ENCODE data around the gene NUP210L. TPM values are rescaled to one million over a fixed set of nuclear protein-coding genes. Genes with fewer than 3 reads are reported as not detected.

NUP210L gene
- total and polyA plus RNA-seq, 2 of the 13 experiments (the other 11 are each of a cell fraction or from before 2014, with no cell fraction given), result not detected

DNA sequence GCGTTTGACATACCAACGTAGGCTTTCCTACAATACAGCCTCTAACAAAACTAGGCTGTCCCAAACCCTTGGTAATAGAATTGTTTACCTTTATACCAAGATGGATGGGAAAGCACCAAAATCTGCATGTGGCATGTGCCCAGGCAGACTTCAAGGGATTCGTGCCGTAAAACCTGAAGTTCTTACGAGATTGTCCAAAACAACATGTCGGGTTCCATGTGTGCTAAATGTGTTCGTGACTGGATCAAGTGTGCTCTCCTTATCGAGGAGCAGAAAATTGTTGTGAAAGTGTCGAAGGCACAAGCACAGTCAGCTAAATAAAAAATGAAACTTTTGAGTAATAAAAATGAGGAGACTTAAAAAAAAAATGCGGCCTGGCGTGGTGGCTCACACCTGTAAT, 159.2 kb downstream of the NUP210L start (continued):
- TF ChIP-seq, protein P1, sequence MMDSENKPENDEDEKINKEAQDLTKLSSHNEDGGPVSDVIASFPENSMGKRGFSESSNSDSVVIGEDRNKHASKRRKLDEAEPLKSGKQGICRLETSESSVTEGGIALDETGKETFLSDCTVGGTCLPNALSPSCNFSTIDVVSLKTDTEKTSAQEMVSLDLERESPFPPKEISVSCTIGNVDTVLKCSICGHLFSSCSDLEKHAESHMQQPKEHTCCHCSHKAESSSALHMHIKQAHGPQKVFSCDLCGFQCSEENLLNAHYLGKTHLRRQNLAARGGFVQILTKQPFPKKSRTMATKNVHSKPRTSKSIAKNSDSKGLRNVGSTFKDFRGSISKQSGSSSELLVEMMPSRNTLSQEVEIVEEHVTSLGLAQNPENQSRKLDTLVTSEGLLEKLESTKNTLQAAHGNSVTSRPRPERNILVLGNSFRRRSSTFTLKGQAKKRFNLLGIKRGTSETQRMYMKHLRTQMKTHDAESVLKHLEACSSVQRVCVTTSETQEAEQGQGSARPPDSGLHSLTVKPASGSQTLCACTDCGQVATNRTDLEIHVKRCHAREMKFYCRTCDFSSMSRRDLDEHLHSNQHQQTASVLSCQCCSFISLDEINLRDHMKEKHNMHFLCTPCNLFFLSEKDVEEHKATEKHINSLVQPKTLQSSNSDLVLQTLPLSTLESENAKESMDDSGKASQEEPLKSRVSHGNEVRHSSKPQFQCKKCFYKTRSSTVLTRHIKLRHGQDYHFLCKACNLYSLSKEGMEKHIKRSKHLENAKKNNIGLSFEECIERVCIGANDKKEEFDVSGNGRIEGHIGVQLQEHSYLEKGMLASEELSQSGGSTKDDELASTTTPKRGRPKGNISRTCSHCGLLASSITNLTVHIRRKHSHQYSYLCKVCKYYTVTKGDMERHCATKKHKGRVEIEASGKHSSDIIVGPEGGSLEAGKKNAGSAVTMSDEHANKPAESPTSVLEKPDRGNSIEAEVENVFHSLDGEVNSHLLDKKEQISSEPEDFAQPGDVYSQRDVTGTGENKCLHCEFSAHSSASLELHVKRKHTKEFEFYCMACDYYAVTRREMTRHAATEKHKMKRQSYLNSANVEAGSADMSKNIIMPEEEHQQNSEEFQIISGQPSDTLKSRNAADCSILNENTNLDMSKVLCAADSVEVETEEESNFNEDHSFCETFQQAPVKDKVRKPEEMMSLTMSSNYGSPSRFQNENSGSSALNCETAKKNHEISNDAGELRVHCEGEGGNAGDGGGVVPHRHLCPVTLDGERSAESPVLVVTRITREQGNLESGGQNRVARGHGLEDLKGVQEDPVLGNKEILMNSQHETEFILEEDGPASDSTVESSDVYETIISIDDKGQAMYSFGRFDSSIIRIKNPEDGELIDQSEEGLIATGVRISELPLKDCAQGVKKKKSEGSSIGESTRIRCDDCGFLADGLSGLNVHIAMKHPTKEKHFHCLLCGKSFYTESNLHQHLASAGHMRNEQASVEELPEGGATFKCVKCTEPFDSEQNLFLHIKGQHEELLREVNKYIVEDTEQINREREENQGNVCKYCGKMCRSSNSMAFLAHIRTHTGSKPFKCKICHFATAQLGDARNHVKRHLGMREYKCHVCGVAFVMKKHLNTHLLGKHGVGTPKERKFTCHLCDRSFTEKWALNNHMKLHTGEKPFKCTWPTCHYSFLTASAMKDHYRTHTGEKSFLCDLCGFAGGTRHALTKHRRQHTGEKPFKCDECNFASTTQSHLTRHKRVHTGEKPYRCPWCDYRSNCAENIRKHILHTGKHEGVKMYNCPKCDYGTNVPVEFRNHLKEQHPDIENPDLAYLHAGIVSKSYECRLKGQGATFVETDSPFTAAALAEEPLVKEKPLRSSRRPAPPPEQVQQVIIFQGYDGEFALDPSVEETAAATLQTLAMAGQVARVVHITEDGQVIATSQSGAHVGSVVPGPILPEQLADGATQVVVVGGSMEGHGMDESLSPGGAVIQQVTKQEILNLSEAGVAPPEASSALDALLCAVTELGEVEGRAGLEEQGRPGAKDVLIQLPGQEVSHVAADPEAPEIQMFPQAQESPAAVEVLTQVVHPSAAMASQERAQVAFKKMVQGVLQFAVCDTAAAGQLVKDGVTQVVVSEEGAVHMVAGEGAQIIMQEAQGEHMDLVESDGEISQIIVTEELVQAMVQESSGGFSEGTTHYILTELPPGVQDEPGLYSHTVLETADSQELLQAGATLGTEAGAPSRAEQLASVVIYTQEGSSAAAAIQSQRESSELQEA (CRISPR knock-in tag; IDR thresholded peaks at IDR 0.05; ENCODE audit: not compliant biosample characterization), result no peak
- TF ChIP-seq, protein P2, sequence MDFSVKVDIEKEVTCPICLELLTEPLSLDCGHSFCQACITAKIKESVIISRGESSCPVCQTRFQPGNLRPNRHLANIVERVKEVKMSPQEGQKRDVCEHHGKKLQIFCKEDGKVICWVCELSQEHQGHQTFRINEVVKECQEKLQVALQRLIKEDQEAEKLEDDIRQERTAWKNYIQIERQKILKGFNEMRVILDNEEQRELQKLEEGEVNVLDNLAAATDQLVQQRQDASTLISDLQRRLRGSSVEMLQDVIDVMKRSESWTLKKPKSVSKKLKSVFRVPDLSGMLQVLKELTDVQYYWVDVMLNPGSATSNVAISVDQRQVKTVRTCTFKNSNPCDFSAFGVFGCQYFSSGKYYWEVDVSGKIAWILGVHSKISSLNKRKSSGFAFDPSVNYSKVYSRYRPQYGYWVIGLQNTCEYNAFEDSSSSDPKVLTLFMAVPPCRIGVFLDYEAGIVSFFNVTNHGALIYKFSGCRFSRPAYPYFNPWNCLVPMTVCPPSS (IDR thresholded peaks at IDR 0.05), result no peak

DNA sequence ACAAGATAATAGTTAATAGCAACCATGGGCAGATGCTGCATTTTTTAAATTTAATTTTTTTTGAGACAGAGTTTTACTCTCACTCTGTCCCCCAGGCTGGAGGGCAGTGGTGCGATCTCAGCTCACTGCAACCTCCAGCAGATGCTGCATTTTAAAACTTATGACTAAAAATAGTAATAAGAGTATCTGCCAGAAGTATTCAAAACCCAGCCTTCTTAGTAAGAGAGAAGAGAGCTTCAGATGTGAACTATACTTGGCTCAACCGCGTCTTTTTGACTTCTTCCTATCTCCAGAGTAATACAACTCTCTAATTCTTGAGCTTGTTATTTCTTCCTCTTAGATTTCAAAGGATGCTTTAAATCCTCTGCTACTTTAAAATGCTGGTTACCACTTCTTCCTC, 159.7 kb downstream of the NUP210L start:
- intact Hi-C loops (cut with micrococcal nuclease; ENCODE audit: unreplicated experiment), result no loop called here
- no peak overlapping the region for H3K9ac ChIP-seq (ENCODE audit: insufficient read depth, low read depth, low read length)
- DNase-seq (ENCODE audit: low spot score) (no peak), FAIRE-seq (no peak), ATAC-seq (no peak)
- no peak overlapping the region for H3K4me3 ChIP-seq (replicated peaks in 1 of 3; ENCODE audit: insufficient read depth in 1 of 3, low read depth in 2 of 3, low read length in 3 of 3)
- no peak overlapping the region for H2AFZ ChIP-seq (ENCODE audit: low read length)
- CTCF ChIA-PET (ENCODE audit: low intra/inter-chr PET ratio, low total read pairs), result no interaction called here
- H3K79me2 ChIP-seq (ENCODE audit: insufficient read depth, low read length), result peaks cover 16% of the 10 kb centered on the region
- no peaks in the 10 kb centered on the region; a peak in 1 of 5 replicates for H3K27me3 ChIP-seq (ENCODE audit: control insufficient read depth in 1 of 2, insufficient read depth in 2 of 2, low read length in 2 of 2)
- WGBS (ENCODE audit: low lambda C conversion rate), result 98% methylated on average over 3 of the region's 3 CpGs
- no TSS peak for BruUV-seq (replicated peaks)
- H3K4me2 ChIP-seq (ENCODE audit: low read depth, low read length), result no peak overlapping the region
- peaks cover 2 to 16% of the 10 kb centered on the region in 2 experiments; a peak in 4 of 5 replicates for H3K36me3 ChIP-seq (replicated peaks in 1 of 2; ENCODE audit: control insufficient read depth in 1 of 2, insufficient read depth in 2 of 2, low read length in 2 of 2)
- POLR2A ChIA-PET, result interaction anchor here (1.1 kb wide), 1 partner anchor 28 kb away, joined by 4 read pairs; the partner anchor contains the start of gene CREB3L4
- peaks cover 39% of the 10 kb centered on the region for H3K4me1 ChIP-seq (ENCODE audit: insufficient read depth, low read length)
- no peaks in the 10 kb centered on the region for H3K9me3 ChIP-seq (ENCODE audit: low read length)
- peaks cover 12% of the 10 kb centered on the region for H4K20me1 ChIP-seq (ENCODE audit: insufficient read depth, low read length)
- in situ Hi-C loops (cut with HindIII; ENCODE audit: extremely low pct_ligation_motif_present, low pct_unique_long_range_greater_than_20kb), result no loop called here
- no peak overlapping the region for H3K27ac ChIP-seq (ENCODE audit: extremely low read length, insufficient read depth, low read length)
- TF ChIP-seq NFYC (CRISPR knock-in tag; IDR thresholded peaks at IDR 0.05), result no peak
- TF ChIP-seq KAT2B (IDR thresholded peaks at IDR 0.05; ENCODE audit: borderline replicate concordance, low read depth, low read length), result no peak
- TF ChIP-seq ZNF737 (CRISPR knock-in tag; IDR thresholded peaks at IDR 0.05; ENCODE audit: borderline replicate concordance), result no peak
- no peak for TF ChIP-seq KLF13 (CRISPR knock-in tag; IDR thresholded peaks at IDR 0.05)
- no peak for TF ChIP-seq GABPB1 (CRISPR knock-in tag; IDR thresholded peaks at IDR 0.05)
- TF ChIP-seq ZNF441 (CRISPR knock-in tag; IDR thresholded peaks at IDR 0.05; ENCODE audit: borderline replicate concordance), result no peak
- TF ChIP-seq, protein P3, sequence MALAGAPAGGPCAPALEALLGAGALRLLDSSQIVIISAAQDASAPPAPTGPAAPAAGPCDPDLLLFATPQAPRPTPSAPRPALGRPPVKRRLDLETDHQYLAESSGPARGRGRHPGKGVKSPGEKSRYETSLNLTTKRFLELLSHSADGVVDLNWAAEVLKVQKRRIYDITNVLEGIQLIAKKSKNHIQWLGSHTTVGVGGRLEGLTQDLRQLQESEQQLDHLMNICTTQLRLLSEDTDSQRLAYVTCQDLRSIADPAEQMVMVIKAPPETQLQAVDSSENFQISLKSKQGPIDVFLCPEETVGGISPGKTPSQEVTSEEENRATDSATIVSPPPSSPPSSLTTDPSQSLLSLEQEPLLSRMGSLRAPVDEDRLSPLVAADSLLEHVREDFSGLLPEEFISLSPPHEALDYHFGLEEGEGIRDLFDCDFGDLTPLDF (CRISPR knock-in tag; IDR thresholded peaks at IDR 0.05), result no peak
- no peak for TF ChIP-seq ZNF292 (CRISPR knock-in tag; IDR thresholded peaks at IDR 0.05; ENCODE audit: borderline replicate concordance, low read depth)
- no peak for TF ChIP-seq SNRNP70 (IDR thresholded peaks at IDR 0.05; ENCODE audit: low read depth, low read length)
- TF ChIP-seq RBAK (CRISPR knock-in tag; IDR thresholded peaks at IDR 0.05), result no peak
- TF ChIP-seq RCOR2 (CRISPR knock-in tag; IDR thresholded peaks at IDR 0.05), result no peak
- no peak for TF ChIP-seq ZNF605 (CRISPR knock-in tag; IDR thresholded peaks at IDR 0.05)

Data from HepG2 (cell line).